GM23338 (cell line): ENCODE results near the gene KRT74. TPM values are rescaled to one million over a fixed set of nuclear protein-coding genes. Genes with fewer than 3 reads are reported as not detected.

Experiments used
- ATAC-seq: fragments of 200-7000 bp; cut with Tn5 transposase; 3 replicates; pipeline ENCODE4 v1.9.1; 2020
- DNase-seq: peaks from one replicate; pipeline ENCODE4 v3.0.0-alpha.2; 2015; ENCODE audit warnings: low spot score
- H2AFZ ChIP-seq: fragments of 200-600 bp; sonication (generic); 2 replicates; pipeline ENCODE4 v1.8.0; 2016; ENCODE audit warnings: antibody characterized with exemption, mild to moderate bottlenecking, moderate library complexity
- H3F3A ChIP-seq: fragments of 200-600 bp; sonication (generic); replicated peaks from 2 replicates; pipeline ENCODE4 v1.8.0; 2017; ENCODE audit warnings: antibody characterized with exemption, mixed run types, low read depth
- H3K27ac ChIP-seq: fragments of 200-600 bp; sonication (generic); 2 replicates; pipeline ENCODE4 v1.6.1; 2016; ENCODE audit warnings: low read depth
- H3K27me3 ChIP-seq: fragments of 200-600 bp; sonication (generic); 2 replicates; pipeline ENCODE4 v1.8.0; 2016; ENCODE audit warnings: mild to moderate bottlenecking, mixed run types, moderate library complexity; ENCODE audit not compliant: insufficient read depth
- H3K36me3 ChIP-seq: fragments of 200-600 bp; sonication (generic); 2 replicates; pipeline ENCODE4 v1.8.0; 2016; ENCODE audit warnings: mild to moderate bottlenecking; ENCODE audit not compliant: insufficient read depth
- H3K4me1 ChIP-seq: fragments of 200-600 bp; sonication (generic); 2 replicates; pipeline ENCODE4 v1.8.0; 2016; ENCODE audit warnings: mild to moderate bottlenecking, moderate library complexity; ENCODE audit not compliant: insufficient read depth
- H3K4me2 ChIP-seq: fragments of 200-600 bp; sonication (generic); 2 replicates; pipeline ENCODE4 v1.7.1; 2017; ENCODE audit warnings: mixed run types
- H3K4me3 ChIP-seq: fragments of 200-600 bp; sonication (generic); 2 replicates; pipeline ENCODE4 v1.6.1; 2016; ENCODE audit warnings: mixed run types
- H3K79me2 ChIP-seq: fragments of 200-600 bp; sonication (generic); replicated peaks from 2 replicates; pipeline ENCODE4 v1.8.0; 2017; ENCODE audit warnings: mild to moderate bottlenecking; ENCODE audit not compliant: insufficient read depth
- H3K9me2 ChIP-seq: fragments of 200-600 bp; sonication (generic); 2 replicates; pipeline ENCODE4 v1.8.0; 2017; ENCODE audit not compliant: insufficient read depth
- H4K20me1 ChIP-seq: fragments of 200-600 bp; sonication (generic); replicated peaks from 2 replicates; pipeline ENCODE4 v1.8.0; 2017; ENCODE audit warnings: mild to moderate bottlenecking; ENCODE audit not compliant: insufficient read depth
- H3K27ac Mint-ChIP-seq: 2 replicates; pipeline ENCODE4 v1.8.0; 2020; ENCODE audit warnings: inconsistent platforms, mild to moderate bottlenecking, moderate library complexity, mixed read lengths
- H3K27me3 Mint-ChIP-seq: 3 replicates; pipeline ENCODE4 v1.8.0; 2022; ENCODE audit warnings: low read depth, mild to moderate bottlenecking, moderate library complexity, mixed read lengths, inconsistent platforms; ENCODE audit not compliant: insufficient read depth, poor library complexity
- H3K36me3 Mint-ChIP-seq: 3 replicates; pipeline ENCODE4 v1.8.0; 2021; ENCODE audit warnings: low read depth, mild to moderate bottlenecking, inconsistent platforms, moderate library complexity, mixed read lengths
- H3K4me1 Mint-ChIP-seq: 3 replicates; pipeline ENCODE4 v1.8.0; 2020; ENCODE audit warnings: mild to moderate bottlenecking, inconsistent platforms, mixed read lengths
- H3K4me3 Mint-ChIP-seq: 3 replicates; pipeline ENCODE4 v1.8.0; 2021; ENCODE audit warnings: moderate library complexity, mild to moderate bottlenecking, inconsistent platforms, mixed read lengths
- H3K9me3 Mint-ChIP-seq: 3 replicates; pipeline ENCODE4 v1.8.0; 2020; ENCODE audit warnings: moderate library complexity, mild to moderate bottlenecking, inconsistent platforms, mixed read lengths
- EZH2 ChIP-seq: fragments of 200-600 bp; sonication (generic); IDR thresholded peaks from one replicate; pipeline ENCODE4 v1.8.0; 2017; ENCODE audit warnings: antibody characterized with exemption, mild to moderate bottlenecking, low read depth; ENCODE audit not compliant: unreplicated experiment
- EZH2phosphoT487 ChIP-seq: fragments of 200-600 bp; sonication (generic); IDR thresholded peaks from one replicate; pipeline ENCODE4 v1.8.1; 2018; ENCODE audit warnings: antibody characterized with exemption; ENCODE audit not compliant: unreplicated experiment
- NANOG ChIP-seq: IDR thresholded peaks from 2 replicates; pipeline ENCODE4 v1.6.1; 2016; ENCODE audit warnings: antibody characterized with exemption, borderline replicate concordance
- POLR2AphosphoS5 ChIP-seq: IDR thresholded peaks from 2 replicates; pipeline ENCODE4 v1.6.1; 2016; ENCODE audit warnings: antibody characterized with exemption, low read depth
- ZNF114 ChIP-seq: fragments of 250-450 bp; sonication (Bioruptor Pico); IDR thresholded peaks from 2 replicates; pipeline ENCODE4 v1.5.0; 2020; ENCODE audit warnings: mild to moderate bottlenecking, moderate library complexity
- ZNF331 ChIP-seq: fragments of 250-450 bp; sonication (Bioruptor Pico); IDR thresholded peaks from 2 replicates; pipeline ENCODE4 v1.5.0; 2020; ENCODE audit warnings: low read depth, mild to moderate bottlenecking, moderate library complexity
- polyA plus RNA-seq: library from polyadenylated mRNA; unstranded; fragments of >200 nt; fragmentation: Nextera tagmentation; extraction: Ambion mirVana; gene quantifications from 2 replicates; pipeline ENCODE4 v1.2.1, GENCODE V29; 2016
- total RNA-seq: library from RNA; depleted of rRNA; stranded (reverse); fragments of >200 nt; shearing (Covaris generic); gene quantifications from 2 replicates; pipeline ENCODE4 v1.2.3, GENCODE V29; 2014
- TF ChIP-seq, protein P1 (sequence below): IDR thresholded peaks from 2 replicates; pipeline ENCODE4 v1.6.1; 2016; ENCODE audit warnings: antibody characterized with exemption
- TF ChIP-seq, protein P2 (sequence below), 2 experiments: fragments of 200-600 bp in 1 of 2; sonication (generic) in 1 of 2; conservative IDR thresholded peaks; 2 replicates each; pipeline versions ENCODE4 v1.5.1 to v1.6.1; 2016 to 2017; ENCODE audit warnings: antibody characterized with exemption in 2 of 2, low read depth in 2 of 2, mild to moderate bottlenecking in 2 of 2, moderate library complexity in 1 of 2
- TF ChIP-seq, protein P3 (sequence below): IDR thresholded peaks from one replicate; pipeline ENCODE4 v1.6.1; 2018; ENCODE audit warnings: antibody characterized with exemption; ENCODE audit not compliant: unreplicated experiment

The KRT74 gene
- total and polyA plus RNA-seq, 2 experiments from 2014 or later = not detected

- no peak overlapping the region for H3K4me3 Mint-ChIP-seq
- DNase-seq = no peak
- ATAC-seq = no peak; the same call in 2 of the 3 replicates
Measured at GRCh38 chr12:52524241-52524897, 49.3 kb downstream of the KRT74 start.

GRCh38 chr12:52523824-52524223, 49.8 kb downstream of the KRT74 start:
- H3F3A ChIP-seq = no peaks in the 10 kb centered on the region
- no peaks in the 10 kb centered on the region for H3K9me2 ChIP-seq
- H2AFZ ChIP-seq = no peak overlapping the region
- H3K4me2 ChIP-seq = no peak overlapping the region
- Mint-ChIP-seq H3K4me1 (peaks cover 15% of the 10 kb centered on the region; the same call in 1 of the 3 replicates), H3K27me3 (peaks cover 12% of the 10 kb centered on the region), H3K4me3 (no peak overlapping the region), H3K36me3 (no peaks in the 10 kb centered on the region), H3K9me3 (no peaks in the 10 kb centered on the region), H3K27ac (no peak overlapping the region)
- ATAC-seq = no peak
- no peaks in the 10 kb centered on the region for H3K27me3 ChIP-seq
- no peaks in the 10 kb centered on the region for H3K4me1 ChIP-seq
- H4K20me1 ChIP-seq = no peaks in the 10 kb centered on the region
- no peak overlapping the region for H3K4me3 ChIP-seq
- no peak overlapping the region for H3K27ac ChIP-seq
- no peak for TF ChIP-seq NANOG
- TF ChIP-seq POLR2AphosphoS5 = no peak
- no peak for TF ChIP-seq ZNF331
- TF ChIP-seq, protein P1, sequence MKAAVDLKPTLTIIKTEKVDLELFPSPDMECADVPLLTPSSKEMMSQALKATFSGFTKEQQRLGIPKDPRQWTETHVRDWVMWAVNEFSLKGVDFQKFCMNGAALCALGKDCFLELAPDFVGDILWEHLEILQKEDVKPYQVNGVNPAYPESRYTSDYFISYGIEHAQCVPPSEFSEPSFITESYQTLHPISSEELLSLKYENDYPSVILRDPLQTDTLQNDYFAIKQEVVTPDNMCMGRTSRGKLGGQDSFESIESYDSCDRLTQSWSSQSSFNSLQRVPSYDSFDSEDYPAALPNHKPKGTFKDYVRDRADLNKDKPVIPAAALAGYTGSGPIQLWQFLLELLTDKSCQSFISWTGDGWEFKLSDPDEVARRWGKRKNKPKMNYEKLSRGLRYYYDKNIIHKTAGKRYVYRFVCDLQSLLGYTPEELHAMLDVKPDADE = no peak
- TF ChIP-seq, protein P2, sequence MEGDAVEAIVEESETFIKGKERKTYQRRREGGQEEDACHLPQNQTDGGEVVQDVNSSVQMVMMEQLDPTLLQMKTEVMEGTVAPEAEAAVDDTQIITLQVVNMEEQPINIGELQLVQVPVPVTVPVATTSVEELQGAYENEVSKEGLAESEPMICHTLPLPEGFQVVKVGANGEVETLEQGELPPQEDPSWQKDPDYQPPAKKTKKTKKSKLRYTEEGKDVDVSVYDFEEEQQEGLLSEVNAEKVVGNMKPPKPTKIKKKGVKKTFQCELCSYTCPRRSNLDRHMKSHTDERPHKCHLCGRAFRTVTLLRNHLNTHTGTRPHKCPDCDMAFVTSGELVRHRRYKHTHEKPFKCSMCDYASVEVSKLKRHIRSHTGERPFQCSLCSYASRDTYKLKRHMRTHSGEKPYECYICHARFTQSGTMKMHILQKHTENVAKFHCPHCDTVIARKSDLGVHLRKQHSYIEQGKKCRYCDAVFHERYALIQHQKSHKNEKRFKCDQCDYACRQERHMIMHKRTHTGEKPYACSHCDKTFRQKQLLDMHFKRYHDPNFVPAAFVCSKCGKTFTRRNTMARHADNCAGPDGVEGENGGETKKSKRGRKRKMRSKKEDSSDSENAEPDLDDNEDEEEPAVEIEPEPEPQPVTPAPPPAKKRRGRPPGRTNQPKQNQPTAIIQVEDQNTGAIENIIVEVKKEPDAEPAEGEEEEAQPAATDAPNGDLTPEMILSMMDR (conservative IDR thresholded peaks at IDR 0.05; ENCODE audit: low read depth in 2 of 2) = no peak
- no peak for TF ChIP-seq EZH2
- no peaks in the 10 kb centered on the region for H3K79me2 ChIP-seq
- DNase-seq = no peak
- H3K36me3 ChIP-seq = no peaks in the 10 kb centered on the region

More at GRCh38 chr12:52524241-52524897, 49.3 kb downstream of the KRT74 start:
- H3K27me3 Mint-ChIP-seq = peaks cover 12% of the 10 kb centered on the region
- Histone ChIP-seq H3K27ac (no peak overlapping the region), H3K4me2 (no peak overlapping the region), H3K9me2 (no peaks in the 10 kb centered on the region), H4K20me1 (no peaks in the 10 kb centered on the region), H2AFZ (no peak overlapping the region), H3K79me2 (no peaks in the 10 kb centered on the region), H3K4me3 (no peak overlapping the region), H3K36me3 (no peaks in the 10 kb centered on the region), H3K27me3 (no peaks in the 10 kb centered on the region), H3K4me1 (no peaks in the 10 kb centered on the region), H3F3A (no peaks in the 10 kb centered on the region)
- no peaks in the 10 kb centered on the region for H3K9me3 Mint-ChIP-seq
- H3K36me3 Mint-ChIP-seq = no peaks in the 10 kb centered on the region
- no peak overlapping the region for H3K27ac Mint-ChIP-seq
- H3K4me1 Mint-ChIP-seq = peaks cover 15% of the 10 kb centered on the region; the same call in 1 of the 3 replicates
- TF ChIP-seq EZH2phosphoT487 (no peak), ZNF114 (no peak), EZH2 (no peak)
- TF ChIP-seq, protein P2 (conservative IDR thresholded peaks at IDR 0.05; ENCODE audit: low read depth in 2 of 2) = no peak
- TF ChIP-seq, protein P3, sequence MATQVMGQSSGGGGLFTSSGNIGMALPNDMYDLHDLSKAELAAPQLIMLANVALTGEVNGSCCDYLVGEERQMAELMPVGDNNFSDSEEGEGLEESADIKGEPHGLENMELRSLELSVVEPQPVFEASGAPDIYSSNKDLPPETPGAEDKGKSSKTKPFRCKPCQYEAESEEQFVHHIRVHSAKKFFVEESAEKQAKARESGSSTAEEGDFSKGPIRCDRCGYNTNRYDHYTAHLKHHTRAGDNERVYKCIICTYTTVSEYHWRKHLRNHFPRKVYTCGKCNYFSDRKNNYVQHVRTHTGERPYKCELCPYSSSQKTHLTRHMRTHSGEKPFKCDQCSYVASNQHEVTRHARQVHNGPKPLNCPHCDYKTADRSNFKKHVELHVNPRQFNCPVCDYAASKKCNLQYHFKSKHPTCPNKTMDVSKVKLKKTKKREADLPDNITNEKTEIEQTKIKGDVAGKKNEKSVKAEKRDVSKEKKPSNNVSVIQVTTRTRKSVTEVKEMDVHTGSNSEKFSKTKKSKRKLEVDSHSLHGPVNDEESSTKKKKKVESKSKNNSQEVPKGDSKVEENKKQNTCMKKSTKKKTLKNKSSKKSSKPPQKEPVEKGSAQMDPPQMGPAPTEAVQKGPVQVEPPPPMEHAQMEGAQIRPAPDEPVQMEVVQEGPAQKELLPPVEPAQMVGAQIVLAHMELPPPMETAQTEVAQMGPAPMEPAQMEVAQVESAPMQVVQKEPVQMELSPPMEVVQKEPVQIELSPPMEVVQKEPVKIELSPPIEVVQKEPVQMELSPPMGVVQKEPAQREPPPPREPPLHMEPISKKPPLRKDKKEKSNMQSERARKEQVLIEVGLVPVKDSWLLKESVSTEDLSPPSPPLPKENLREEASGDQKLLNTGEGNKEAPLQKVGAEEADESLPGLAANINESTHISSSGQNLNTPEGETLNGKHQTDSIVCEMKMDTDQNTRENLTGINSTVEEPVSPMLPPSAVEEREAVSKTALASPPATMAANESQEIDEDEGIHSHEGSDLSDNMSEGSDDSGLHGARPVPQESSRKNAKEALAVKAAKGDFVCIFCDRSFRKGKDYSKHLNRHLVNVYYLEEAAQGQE = no peak
